Endothelial cell of umbilical vein (primary cell): ENCODE results near the gene FYB1.

Experiments
- EZH2 ChIP-seq: IDR thresholded peaks from 2 replicates; pipeline ENCODE4 v1.6.1; 2012; ENCODE audit warnings: borderline replicate concordance, low read depth, mild to moderate bottlenecking, moderate library complexity, low read length, inconsistent platforms; ENCODE audit not compliant: severe bottlenecking
- GATA2 ChIP-seq: IDR thresholded peaks from 2 replicates; pipeline ENCODE4 v1.7.0; 2011; ENCODE audit warnings: low read depth, mild to moderate bottlenecking, moderate library complexity, mixed read lengths, low read length; ENCODE audit not compliant: insufficient read length, insufficient read depth
- MYC ChIP-seq: IDR thresholded peaks from one replicate; pipeline ENCODE4 v1.6.1; 2011; ENCODE audit warnings: mild to moderate bottlenecking, low read depth, low read length
- POLR2A ChIP-seq: IDR thresholded peaks from 2 replicates; pipeline ENCODE4 v1.6.1; 2012; ENCODE audit warnings: low read depth, mild to moderate bottlenecking, control low read depth, low read length
- POLR2AphosphoS5 ChIP-seq: IDR thresholded peaks from 2 replicates; pipeline ENCODE4 v1.6.1; 2012; ENCODE audit warnings: low read depth, mild to moderate bottlenecking, control low read depth, low read length, moderate library complexity; ENCODE audit not compliant: insufficient read depth
- TF ChIP-seq, protein P1 (sequence below), 2 donors: IDR thresholded peaks; 1 replicate in 1 of 2; 2 replicates in 1 of 2; pipeline ENCODE4 v1.5.1; 2011; ENCODE audit warnings: low read length in 2 of 2, mild to moderate bottlenecking in 2 of 2, moderate library complexity in 2 of 2, control low read depth in 1 of 2, inconsistent platforms in 1 of 2, low read depth in 1 of 2; ENCODE audit not compliant: insufficient read depth in 1 of 2; ENCODE audit errors: extremely low read depth in 1 of 2
- TF ChIP-seq, protein P2 (sequence below): IDR thresholded peaks from 2 replicates; pipeline ENCODE4 v1.6.1; 2011; ENCODE audit not compliant: insufficient read depth, insufficient read length

- TF ChIP-seq, protein P1, sequence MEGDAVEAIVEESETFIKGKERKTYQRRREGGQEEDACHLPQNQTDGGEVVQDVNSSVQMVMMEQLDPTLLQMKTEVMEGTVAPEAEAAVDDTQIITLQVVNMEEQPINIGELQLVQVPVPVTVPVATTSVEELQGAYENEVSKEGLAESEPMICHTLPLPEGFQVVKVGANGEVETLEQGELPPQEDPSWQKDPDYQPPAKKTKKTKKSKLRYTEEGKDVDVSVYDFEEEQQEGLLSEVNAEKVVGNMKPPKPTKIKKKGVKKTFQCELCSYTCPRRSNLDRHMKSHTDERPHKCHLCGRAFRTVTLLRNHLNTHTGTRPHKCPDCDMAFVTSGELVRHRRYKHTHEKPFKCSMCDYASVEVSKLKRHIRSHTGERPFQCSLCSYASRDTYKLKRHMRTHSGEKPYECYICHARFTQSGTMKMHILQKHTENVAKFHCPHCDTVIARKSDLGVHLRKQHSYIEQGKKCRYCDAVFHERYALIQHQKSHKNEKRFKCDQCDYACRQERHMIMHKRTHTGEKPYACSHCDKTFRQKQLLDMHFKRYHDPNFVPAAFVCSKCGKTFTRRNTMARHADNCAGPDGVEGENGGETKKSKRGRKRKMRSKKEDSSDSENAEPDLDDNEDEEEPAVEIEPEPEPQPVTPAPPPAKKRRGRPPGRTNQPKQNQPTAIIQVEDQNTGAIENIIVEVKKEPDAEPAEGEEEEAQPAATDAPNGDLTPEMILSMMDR (IDR thresholded peaks at IDR 0.05; ENCODE audit: extremely low read depth in 1 of 2, insufficient read depth in 1 of 2, low read depth in 1 of 2, low read length in 2 of 2), result no peak
- no peak for TF ChIP-seq MYC
- TF ChIP-seq, protein P2, sequence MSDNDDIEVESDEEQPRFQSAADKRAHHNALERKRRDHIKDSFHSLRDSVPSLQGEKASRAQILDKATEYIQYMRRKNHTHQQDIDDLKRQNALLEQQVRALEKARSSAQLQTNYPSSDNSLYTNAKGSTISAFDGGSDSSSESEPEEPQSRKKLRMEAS, result no peak
- no peak for TF ChIP-seq POLR2A
- no peak for TF ChIP-seq POLR2AphosphoS5
- no peak for TF ChIP-seq EZH2
- TF ChIP-seq GATA2, result no peak
These were observed 21.2 kb downstream of the FYB1 start for GRCh38 chr5:39198127-39198526.
